GM21619 (cell line): ENCODE data around the gene NUMB.

ENCODE experiments used
- ATAC-seq: cut with Tn5 transposase; IDR thresholded peaks from one replicate; pipeline ENCODE4 v1.9.1; 2021; ENCODE audit not compliant: unreplicated experiment

Gene NUMB

GRCh38 chr14:73234586-73235394 lies 223.6 kb downstream of the NUMB start:
- no peak for ATAC-seq

GRCh38 chr14:73234029-73234428 lies 224.3 kb downstream of the NUMB start:
- ATAC-seq, result no peak

- no peak for ATAC-seq
Measured at GRCh38 chr14:73233564-73233963, 224.8 kb downstream of the NUMB start.

GRCh38 chr14:73232984-73233383 lies 225.4 kb downstream of the NUMB start:
- ATAC-seq, result no peak

- ATAC-seq, result no peak
Measured at GRCh38 chr14:73231981-73232851, 226.1 kb downstream of the NUMB start.

- ATAC-seq, result no peak
Measured at GRCh38 chr14:73230051-73230450, 228.3 kb downstream of the NUMB start.

GRCh38 chr14:73227812-73228781 lies 230.2 kb downstream of the NUMB start:
- no peak for ATAC-seq

GRCh38 chr14:73225496-73225895 lies 232.8 kb downstream of the NUMB start:
- ATAC-seq, result no peak
